Left renal cortex interstitium (tissue), 4 donors: ENCODE results near the gene PCDHGB6. TPM values are rescaled to one million over a fixed set of nuclear protein-coding genes. Genes with fewer than 3 reads are reported as not detected.
"Not testable (repeated sequence)": the region's sequence is repeated elsewhere in the genome, so short reads cannot be mapped to it uniquely, and the experiment has no call there.

Experiments used
- DNase-seq, 4 donors: peaks; one replicate each; pipeline ENCODE4 v3.0.0-alpha.2; 2013; ENCODE audit warnings: low read depth in 4 of 4, low spot score in 2 of 4, missing footprints in 1 of 4
- polyA plus RNA-seq, 4 donors: library from polyadenylated mRNA; unstranded; fragments of 120-200 nt; gene quantifications; one replicate each; pipeline ENCODE4 v1.2.1, GENCODE V29; 2013; ENCODE audit not compliant: insufficient read length in 4 of 4

The PCDHGB6 gene
- 1 to 10 TPM; 6.3 to 7.9 (median 7.4) TPM for polyA plus RNA-seq

GRCh38 chr5:141407790-141408505, at the start of gene PCDHGB6:
Gene PCDHGB6 (plus strand): TSS chr5:141408021. CDS start chr5:141408203, 182 bp downstream.
- not testable (repeated sequence) for DNase-seq

DNA sequence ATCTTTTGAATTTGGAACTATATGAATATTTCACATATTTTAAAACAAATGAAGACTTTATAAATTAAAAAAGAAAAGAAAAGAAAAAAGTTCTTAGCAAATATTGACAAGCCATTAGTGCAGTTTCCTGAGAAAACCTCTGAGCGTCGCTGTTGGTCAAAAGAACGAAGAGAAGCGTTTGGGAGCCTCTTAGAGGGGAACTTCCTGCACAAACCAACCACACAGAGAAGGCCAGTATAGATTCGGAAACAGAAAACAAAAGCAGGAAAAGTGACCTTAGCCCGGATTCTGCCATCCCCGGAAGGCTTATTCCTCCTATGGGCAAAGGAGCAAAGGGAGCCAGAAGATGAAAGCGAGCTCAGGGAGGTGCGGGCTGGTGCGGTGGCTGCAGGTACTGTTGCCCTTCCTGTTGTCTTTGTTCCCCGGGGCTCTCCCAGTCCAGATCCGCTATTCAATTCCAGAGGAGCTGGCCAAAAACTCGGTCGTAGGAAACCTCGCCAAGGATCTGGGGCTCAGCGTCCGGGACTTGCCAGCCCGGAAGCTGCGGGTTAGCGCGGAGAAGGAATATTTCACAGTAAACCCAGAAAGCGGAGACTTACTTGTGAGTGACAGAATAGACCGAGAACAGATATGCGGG, 47.9 kb upstream of the PCDHGB6 start, which contains the start of gene PCDHGB2:
Gene PCDHGB2 (plus strand): TSS at position 205 of the 637 bp plus-strand sequence. CDS start 142 bp downstream, at position 347.
- no peak for DNase-seq

DNA sequence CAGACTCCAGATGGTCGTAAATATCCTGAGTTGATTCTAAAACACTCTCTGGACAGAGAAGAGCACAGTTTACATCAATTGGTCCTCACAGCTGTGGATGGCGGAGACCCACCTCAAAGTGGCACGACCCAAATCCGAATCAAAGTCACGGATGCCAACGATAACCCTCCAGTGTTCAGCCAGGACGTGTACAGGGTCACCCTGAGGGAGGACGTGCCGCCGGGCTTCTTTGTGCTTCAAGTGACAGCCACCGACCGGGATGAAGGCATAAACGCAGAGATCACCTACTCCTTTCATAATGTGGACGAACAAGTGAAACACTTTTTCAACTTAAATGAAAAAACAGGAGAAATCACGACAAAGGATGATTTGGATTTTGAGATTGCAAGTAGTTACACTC, 47.1 kb upstream of the PCDHGB6 start:
- DNase-seq: no peak

DNA sequence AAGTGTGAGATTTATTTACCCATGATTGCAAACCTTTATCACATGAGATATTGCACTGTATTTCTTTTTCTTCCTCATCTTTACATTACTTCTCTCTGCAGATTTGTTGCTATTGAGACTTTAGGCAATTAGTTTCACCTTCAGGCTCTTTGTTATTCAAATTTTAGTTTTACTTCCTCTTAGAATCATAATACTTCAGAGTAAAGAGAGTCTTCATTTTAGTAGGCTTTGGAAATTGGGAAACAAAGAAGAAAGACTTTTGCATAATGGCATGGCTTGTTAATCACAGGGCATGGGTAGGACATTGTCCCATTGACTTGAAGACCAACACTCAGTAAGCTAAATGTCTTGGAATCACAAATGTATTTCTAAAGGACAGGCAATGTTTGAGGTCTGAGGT, 45.1 kb upstream of the PCDHGB6 start:
- no peak for DNase-seq

DNA sequence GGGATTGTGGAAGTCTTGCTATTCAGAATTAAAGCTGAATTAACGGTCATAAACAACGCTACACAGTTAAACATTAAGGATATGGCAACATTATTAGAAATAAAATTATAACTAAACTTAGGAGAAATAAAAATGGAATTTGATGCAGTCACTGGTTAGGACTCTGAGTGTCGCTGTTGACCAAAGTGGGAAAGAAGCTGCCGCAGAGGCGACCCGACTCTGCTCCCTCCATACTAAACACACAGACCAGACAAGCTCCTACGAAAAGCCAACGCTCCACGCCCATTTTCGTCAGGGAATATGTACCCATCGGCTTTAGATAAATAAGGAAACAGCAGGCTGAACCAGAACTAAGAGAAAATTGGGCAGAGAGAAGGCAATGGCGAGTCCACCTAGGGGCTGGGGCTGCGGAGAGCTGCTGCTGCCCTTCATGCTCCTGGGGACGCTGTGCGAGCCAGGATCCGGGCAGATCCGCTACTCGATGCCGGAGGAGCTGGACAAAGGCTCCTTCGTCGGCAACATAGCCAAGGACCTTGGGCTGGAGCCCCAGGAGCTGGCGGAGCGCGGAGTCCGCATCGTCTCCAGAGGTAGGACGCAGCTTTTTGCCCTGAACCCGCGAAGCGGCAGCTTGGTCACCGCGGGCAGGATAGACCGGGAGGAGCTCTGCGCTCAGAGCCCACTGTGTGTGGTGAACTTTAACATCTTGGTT, 43.7 kb upstream of the PCDHGB6 start, which contains the start of gene PCDHGA5:
Gene PCDHGA5 (plus strand): TSS at position 211 of the 709 bp plus-strand sequence. CDS start 169 bp downstream, at position 380.
- no peak for DNase-seq

DNA sequence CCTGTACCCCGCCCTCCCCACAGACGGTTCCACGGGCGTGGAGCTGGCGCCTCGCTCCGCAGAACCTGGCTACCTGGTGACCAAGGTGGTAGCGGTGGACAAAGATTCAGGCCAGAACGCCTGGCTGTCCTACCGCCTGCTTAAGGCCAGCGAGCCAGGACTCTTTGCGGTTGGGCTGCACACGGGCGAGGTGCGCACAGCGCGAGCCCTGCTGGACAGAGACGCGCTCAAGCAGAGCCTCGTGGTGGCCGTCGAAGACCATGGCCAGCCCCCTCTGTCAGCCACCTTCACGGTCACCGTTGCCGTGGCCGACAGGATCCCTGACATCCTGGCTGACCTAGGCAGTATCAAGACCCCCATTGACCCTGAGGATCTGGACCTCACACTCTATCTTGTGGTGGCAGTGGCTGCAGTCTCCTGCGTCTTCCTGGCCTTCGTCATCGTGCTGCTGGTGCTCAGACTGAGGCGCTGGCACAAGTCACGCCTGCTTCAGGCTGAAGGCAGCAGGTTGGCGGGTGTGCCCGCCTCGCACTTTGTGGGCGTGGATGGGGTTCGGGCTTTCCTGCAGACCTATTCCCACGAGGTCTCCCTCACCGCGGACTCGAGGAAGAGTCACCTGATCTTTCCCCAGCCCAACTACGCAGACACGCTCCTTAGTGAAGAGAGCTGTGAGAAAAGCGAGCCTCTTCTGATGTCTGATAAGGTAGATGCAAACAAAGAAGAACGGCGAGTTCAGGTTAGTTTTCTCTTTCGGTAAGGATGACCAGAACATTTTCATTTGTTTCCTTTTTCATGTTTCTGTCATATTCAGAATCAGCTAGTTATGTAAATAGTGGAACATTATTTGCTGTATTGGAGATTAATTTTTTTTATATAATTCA, 41.6 kb upstream of the PCDHGB6 start:
- no peak for DNase-seq

DNA sequence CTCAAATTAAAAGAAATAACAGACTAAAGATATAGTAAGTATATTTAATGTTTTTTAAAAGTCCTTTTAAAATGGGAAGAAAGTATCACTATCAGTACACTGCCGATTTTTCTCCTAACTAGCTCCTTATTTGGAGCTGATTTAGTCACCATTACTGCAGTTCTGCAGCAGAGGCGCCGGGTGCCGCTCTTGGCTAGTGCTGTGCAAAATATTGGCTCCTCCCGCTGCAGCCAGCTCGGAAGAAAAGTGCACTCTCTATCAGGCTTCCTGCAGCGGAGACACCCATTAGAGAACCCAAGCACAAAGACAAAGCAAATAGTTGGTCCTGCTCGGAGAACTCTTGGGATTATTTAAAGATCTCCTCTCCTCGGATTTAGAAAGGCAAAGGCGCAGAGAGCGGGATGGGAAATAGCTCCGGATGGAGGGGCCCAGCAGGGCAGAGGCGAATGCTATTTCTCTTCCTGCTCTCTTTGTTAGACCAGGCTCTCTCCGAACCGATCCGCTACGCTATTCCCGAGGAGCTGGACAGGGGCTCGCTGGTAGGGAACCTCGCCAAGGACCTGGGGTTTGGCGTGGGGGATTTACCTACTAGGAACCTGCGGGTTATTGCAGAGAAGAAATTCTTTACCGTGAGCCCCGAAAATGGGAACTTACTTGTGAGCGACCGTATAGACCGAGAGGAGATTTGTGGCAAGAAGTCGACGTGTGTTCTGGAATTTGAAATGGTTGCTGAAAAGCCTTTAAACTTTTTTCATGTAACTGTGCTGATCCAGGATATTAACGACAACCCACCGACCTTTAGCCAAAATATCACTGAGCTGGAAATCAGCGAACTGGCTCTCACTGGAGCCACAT, 37.6 kb upstream of the PCDHGB6 start, which contains the start of gene PCDHGB3:
Gene PCDHGB3 (plus strand): TSS at position 249 of the 855 bp plus-strand sequence. CDS start 153 bp downstream, at position 402.
- DNase-seq: no peak

GRCh38 chr5:141371572-141372475, 36.0 kb upstream of the PCDHGB6 start:
- DNase-seq: no peak

DNA sequence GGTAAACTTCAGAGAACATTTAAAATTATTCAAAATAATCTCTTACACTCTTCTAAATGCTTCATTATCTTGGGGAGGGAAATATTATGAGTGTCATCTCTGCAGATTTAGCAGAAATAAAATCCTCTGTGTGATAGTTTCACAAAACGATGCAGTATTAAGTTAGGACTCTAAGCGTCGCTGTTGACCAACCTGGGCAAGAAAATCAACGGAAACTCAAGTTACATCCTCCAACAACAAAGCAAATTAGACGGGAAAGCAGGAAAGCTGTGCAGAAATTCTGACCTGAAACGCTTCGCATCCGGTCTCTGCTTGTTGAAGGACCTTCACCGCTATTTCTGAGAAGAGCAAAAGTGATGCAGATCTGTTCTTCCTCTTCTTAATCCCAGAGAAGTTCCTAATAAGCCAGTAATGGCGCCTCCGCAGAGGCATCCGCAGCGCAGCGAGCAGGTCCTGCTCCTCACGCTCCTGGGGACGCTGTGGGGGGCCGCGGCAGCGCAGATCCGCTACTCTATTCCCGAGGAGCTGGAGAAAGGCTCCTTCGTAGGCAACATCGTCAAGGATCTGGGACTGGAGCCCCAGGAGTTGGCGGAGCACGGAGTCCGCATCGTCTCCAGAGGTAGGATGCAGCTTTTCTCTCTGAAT, 34.0 kb upstream of the PCDHGB6 start, which contains the start of gene PCDHGA6:
Gene PCDHGA6 (plus strand): TSS at position 219 of the 645 bp plus-strand sequence. CDS start 193 bp downstream, at position 412.
- no peak for DNase-seq

DNA sequence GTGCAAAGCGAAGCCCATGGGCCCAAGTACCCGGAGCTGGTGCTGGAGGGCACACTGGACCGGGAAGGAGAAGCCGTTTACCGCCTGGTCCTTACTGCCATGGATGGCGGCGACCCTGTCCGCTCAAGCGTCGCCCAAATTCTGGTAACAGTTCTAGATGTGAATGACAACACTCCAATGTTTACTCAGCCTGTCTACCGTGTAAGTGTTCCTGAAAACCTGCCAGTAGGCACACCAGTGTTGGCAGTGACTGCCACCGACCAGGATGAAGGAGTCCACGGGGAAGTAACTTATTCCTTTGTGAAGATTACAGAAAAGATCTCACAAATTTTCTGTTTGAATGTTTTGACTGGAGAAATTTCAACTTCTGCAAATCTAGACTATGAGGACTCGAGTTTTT, 33.2 kb upstream of the PCDHGB6 start:
- no peak for DNase-seq

DNA sequence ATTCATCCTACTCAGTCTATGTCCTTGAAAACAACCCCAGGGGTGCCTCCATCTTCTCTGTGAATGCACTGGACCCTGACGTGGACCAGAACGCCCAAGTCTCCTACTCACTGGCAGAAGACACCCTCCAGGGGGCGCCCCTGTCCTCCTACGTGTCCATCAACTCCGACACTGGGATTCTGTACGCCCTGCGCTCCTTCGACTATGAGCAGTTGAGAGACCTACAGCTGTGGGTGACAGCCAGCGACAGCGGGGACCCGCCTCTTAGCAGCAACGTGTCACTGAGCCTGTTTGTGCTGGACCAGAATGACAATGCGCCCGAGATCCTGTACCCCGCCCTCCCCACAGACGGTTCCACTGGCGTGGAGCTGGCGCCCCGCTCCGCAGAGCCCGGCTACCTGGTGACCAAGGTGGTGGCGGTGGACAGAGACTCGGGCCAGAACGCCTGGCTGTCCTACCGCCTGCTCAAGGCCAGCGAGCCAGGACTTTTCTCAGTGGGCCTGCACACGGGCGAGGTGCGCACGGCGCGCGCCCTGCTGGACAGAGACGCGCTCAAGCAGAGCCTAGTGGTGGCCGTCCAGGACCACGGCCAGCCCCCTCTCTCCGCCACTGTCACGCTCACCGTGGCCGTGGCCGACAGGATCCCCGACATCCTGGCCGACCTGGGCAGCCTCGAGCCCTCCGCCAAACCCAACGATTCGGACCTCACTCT, 32.2 kb upstream of the PCDHGB6 start:
- DNase-seq: not testable (repeated sequence)

GRCh38 chr5:141382469-141383294, 25.1 kb upstream of the PCDHGB6 start, which contains the start of gene PCDHGA7:
Gene PCDHGA7 (plus strand): TSS chr5:141382742. CDS start chr5:141382900, 158 bp downstream.
- DNase-seq: no peak

- DNase-seq: no peak
Observed at GRCh38 chr5:141383345-141383744, 24.5 kb upstream of the PCDHGB6 start.

- DNase-seq: no peak
Observed at GRCh38 chr5:141384471-141385267, 23.2 kb upstream of the PCDHGB6 start.
